Frontal cortex (tissue), 4 donors: ENCODE measurements around the gene FREM1. TPM values are rescaled to one million over a fixed set of nuclear protein-coding genes. Genes with fewer than 3 reads are reported as not detected.

Experiments
- DNase-seq, 2 donors: peaks; one replicate each; pipeline ENCODE4 v3.0.0; 2012; ENCODE audit warnings: low spot score in 2 of 2
- FAIRE-seq: peaks from 2 replicates; lab custom pipeline; 2012; peaks lifted over from hg19 to GRCh38; lab: Jason Lieb, UNC
- total RNA-seq: library from RNA; depleted of rRNA; stranded (reverse); fragments of >200 nt; gene quantifications from one replicate; pipeline ENCODE4 v1.2.3, GENCODE V29; 2014
- donor health status: control.
- donor health status: control.
- donor health status: control.

The FREM1 gene
- total RNA-seq, 1 donor from 2014 or later, result 3.3 TPM

GRCh38 chr9:14778565-14778964 lies 131.7 kb downstream of the FREM1 start:
- no peak for FAIRE-seq

GRCh38 chr9:14775917-14776316 lies 134.3 kb downstream of the FREM1 start:
- DNase-seq (no peak), FAIRE-seq (no peak)

More at GRCh38 chr9:14778565-14778964, 131.7 kb downstream of the FREM1 start:
- no peak for DNase-seq

- FAIRE-seq (no peak), DNase-seq (no peak)
These were observed 139.6 kb downstream of the FREM1 start for GRCh38 chr9:14770592-14770991.

GRCh38 chr9:14769230-14769571 lies 141.0 kb downstream of the FREM1 start:
- DNase-seq, result no peak
- FAIRE-seq, result no peak

- FAIRE-seq (peak; percentile 48), DNase-seq (peak in 1 of 2 donors; percentile 18)
These were observed 141.6 kb downstream of the FREM1 start for GRCh38 chr9:14768405-14769229.

GRCh38 chr9:14766299-14766698 lies 143.9 kb downstream of the FREM1 start:
- FAIRE-seq (no peak), DNase-seq (no peak)

- DNase-seq (no peak), FAIRE-seq (no peak)
These were observed 148.6 kb downstream of the FREM1 start for GRCh38 chr9:14761584-14761983.

GRCh38 chr9:14760060-14760459 lies 150.2 kb downstream of the FREM1 start:
- FAIRE-seq, result no peak

GRCh38 chr9:14756291-14756690 lies 153.9 kb downstream of the FREM1 start:
- DNase-seq (no peak), FAIRE-seq (no peak)

More at GRCh38 chr9:14760060-14760459, 150.2 kb downstream of the FREM1 start:
- DNase-seq, result no peak

- FAIRE-seq, result no peak
- no peak for DNase-seq
These were observed 157.4 kb downstream of the FREM1 start for GRCh38 chr9:14752871-14753270.

GRCh38 chr9:14752271-14752670 lies 158.0 kb downstream of the FREM1 start:
- FAIRE-seq, result no peak

GRCh38 chr9:14750821-14751220 lies 159.4 kb downstream of the FREM1 start:
- no peak for DNase-seq
- no peak for FAIRE-seq

More at GRCh38 chr9:14752271-14752670, 158.0 kb downstream of the FREM1 start:
- no peak for DNase-seq

- no peak for DNase-seq
- no peak for FAIRE-seq
These were observed 160.5 kb downstream of the FREM1 start for GRCh38 chr9:14749741-14750211.

GRCh38 chr9:14748373-14748772 lies 161.9 kb downstream of the FREM1 start:
- FAIRE-seq (no peak), DNase-seq (no peak)

GRCh38 chr9:14747111-14747510 lies 163.1 kb downstream of the FREM1 start:
- no peak for FAIRE-seq
- no peak for DNase-seq

- no peak for DNase-seq
- FAIRE-seq, result no peak
These were observed 163.6 kb downstream of the FREM1 start for GRCh38 chr9:14746626-14747025.

GRCh38 chr9:14744768-14745167 lies 165.5 kb downstream of the FREM1 start:
- no peak for FAIRE-seq
- no peak for DNase-seq

GRCh38 chr9:14741369-14741768 lies 168.9 kb downstream of the FREM1 start:
- DNase-seq (no peak), FAIRE-seq (no peak)

GRCh38 chr9:14733133-14733532 lies 177.1 kb downstream of the FREM1 start:
- no peak for DNase-seq
- FAIRE-seq, result no peak

GRCh38 chr9:14731294-14731981 lies 178.8 kb downstream of the FREM1 start:
- no peak for FAIRE-seq
- DNase-seq, result no peak

GRCh38 chr9:14730461-14730898 lies 179.7 kb downstream of the FREM1 start:
- DNase-seq, result no peak

More at GRCh38 chr9:14730461-14730898, 179.7 kb downstream of the FREM1 start:
- FAIRE-seq, result no peak
